ENCODE results near the gene S100A11. TPM values are rescaled to one million over a fixed set of nuclear protein-coding genes. Genes with fewer than 3 reads are reported as not detected.

The S100A11 gene
- total RNA-seq, 4 donors from 2014 or later = 41.9 to 183 (median 125) TPM

GRCh38 chr1:152072311-152072710 is 35.5 kb upstream of the S100A11 start:
- H3K27ac ChIP-seq = no peak overlapping the region
- no peaks in the 10 kb centered on the region for H3K36me3 ChIP-seq
- no peaks in the 10 kb centered on the region for H3K4me1 ChIP-seq
- ATAC-seq = no peak
- no peak overlapping the region for H3K4me3 ChIP-seq
- no peaks in the 10 kb centered on the region for H3K9me3 ChIP-seq
- WGBS, 2 donors (ENCODE audit: low coverage in 1 of 2) = 40 to 67% methylated on average over 1 to 3 of the region's 3 CpGs
- TF ChIP-seq POLR2A (IDR thresholded peaks at IDR 0.05) (no peak), EP300 (IDR thresholded peaks at IDR 0.05) (no peak), CTCF (IDR thresholded peaks at IDR 0.05) (no peak), POLR2AphosphoS5 (IDR thresholded peaks at IDR 0.05) (no peak)
- H3K27me3 ChIP-seq = peaks cover 32% of the 10 kb centered on the region

DNA sequence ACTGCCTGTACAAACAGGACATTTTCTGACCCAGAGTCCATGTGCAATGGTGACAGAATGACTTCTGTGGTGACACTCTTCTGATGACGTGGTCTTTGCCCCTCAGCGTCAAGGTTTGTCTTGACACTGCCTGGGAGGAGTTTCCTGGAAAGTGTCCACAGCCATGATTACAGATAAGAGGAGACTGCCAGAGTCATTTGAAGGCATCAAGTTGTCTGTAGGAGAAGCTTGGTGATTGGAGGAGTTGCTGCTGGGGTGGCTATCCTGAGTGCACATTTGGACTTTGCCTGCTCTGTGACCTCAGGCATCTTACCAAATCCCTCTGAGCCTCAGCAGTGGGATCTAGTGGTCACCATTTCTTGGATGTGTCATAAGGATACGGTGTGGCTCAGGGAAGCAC is 34.3 kb upstream of the S100A11 start:
- ATAC-seq = no peak
- H3K9me3 ChIP-seq = no peaks in the 10 kb centered on the region
- no peak overlapping the region for H3K4me3 ChIP-seq
- H3K36me3 ChIP-seq = no peaks in the 10 kb centered on the region
- TF ChIP-seq POLR2A (IDR thresholded peaks at IDR 0.05) (no peak), CTCF (IDR thresholded peaks at IDR 0.05) (no peak), POLR2AphosphoS5 (IDR thresholded peaks at IDR 0.05) (no peak), EP300 (IDR thresholded peaks at IDR 0.05) (no peak)
- 80% methylated on average over 2 of the region's 3 CpGs; no CpG with 5 or more reads in 1 of the 2 donors for WGBS, 2 donors (ENCODE audit: low coverage in 1 of 2)
- H3K27ac ChIP-seq = no peak overlapping the region
- peaks cover 33% of the 10 kb centered on the region for H3K27me3 ChIP-seq
- no peaks in the 10 kb centered on the region for H3K4me1 ChIP-seq

DNA sequence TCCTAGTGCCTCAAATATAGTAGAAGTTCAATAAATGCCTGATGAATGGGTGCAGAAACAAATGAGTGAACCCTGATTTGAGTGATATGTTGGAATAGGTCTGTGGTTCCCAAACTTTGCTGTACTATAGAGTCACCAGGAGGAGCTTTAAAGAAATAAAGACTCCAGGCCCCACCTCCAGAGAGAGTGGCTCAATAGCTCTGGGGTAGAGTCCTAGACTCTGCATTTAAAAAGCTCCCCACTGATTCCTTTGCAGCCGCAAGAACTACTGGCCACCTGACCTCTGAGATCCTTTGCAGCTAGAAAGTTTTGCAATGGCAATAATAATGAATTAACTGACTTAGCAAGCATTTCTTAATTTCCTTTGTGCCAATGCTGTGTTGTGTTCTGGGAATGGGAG is 31.1 kb upstream of the S100A11 start:
- Histone ChIP-seq H3K9me3 (no peaks in the 10 kb centered on the region), H3K4me3 (no peak overlapping the region), H3K27me3 (peaks cover 32% of the 10 kb centered on the region), H3K27ac (no peak overlapping the region), H3K4me1 (no peaks in the 10 kb centered on the region), H3K36me3 (no peaks in the 10 kb centered on the region)
- TF ChIP-seq CTCF (IDR thresholded peaks at IDR 0.05) = no peak
- TF ChIP-seq POLR2AphosphoS5 (IDR thresholded peaks at IDR 0.05) = no peak
- TF ChIP-seq POLR2A (IDR thresholded peaks at IDR 0.05) = no peak
- TF ChIP-seq EP300 (IDR thresholded peaks at IDR 0.05) = no peak
- 0 to 33% methylated on average over 1 of the region's 1 CpG for WGBS, 2 donors (ENCODE audit: low coverage in 1 of 2)
- ATAC-seq = no peak

GRCh38 chr1:152067150-152067549 is 30.3 kb upstream of the S100A11 start:
- Histone ChIP-seq H3K4me1 (no peaks in the 10 kb centered on the region), H3K36me3 (no peaks in the 10 kb centered on the region), H3K27ac (no peak overlapping the region), H3K27me3 (peaks cover 31% of the 10 kb centered on the region), H3K4me3 (no peak overlapping the region), H3K9me3 (no peaks in the 10 kb centered on the region)
- ATAC-seq = no peak
- TF ChIP-seq EP300 (IDR thresholded peaks at IDR 0.05) (no peak), POLR2A (IDR thresholded peaks at IDR 0.05) (no peak), CTCF (IDR thresholded peaks at IDR 0.05) (no peak), POLR2AphosphoS5 (IDR thresholded peaks at IDR 0.05) (no peak)

- no peaks in the 10 kb centered on the region for H3K36me3 ChIP-seq
Measured at GRCh38 chr1:152061952-152062351, 25.1 kb upstream of the S100A11 start.

More at GRCh38 chr1:152061952-152062351, 25.1 kb upstream of the S100A11 start:
- H3K27me3 ChIP-seq = peaks cover 54% of the 10 kb centered on the region
- H3K4me1 ChIP-seq = no peaks in the 10 kb centered on the region
- H3K27ac ChIP-seq = no peak overlapping the region
- H3K4me3 ChIP-seq = no peak overlapping the region
- TF ChIP-seq POLR2AphosphoS5 (IDR thresholded peaks at IDR 0.05) = no peak
- TF ChIP-seq CTCF (IDR thresholded peaks at IDR 0.05) = no peak
- no peak for TF ChIP-seq EP300 (IDR thresholded peaks at IDR 0.05)
- no peak for TF ChIP-seq POLR2A (IDR thresholded peaks at IDR 0.05)
- no peaks in the 10 kb centered on the region for H3K9me3 ChIP-seq
- no peak for ATAC-seq

Measured in gastroesophageal sphincter (tissue), 4 donors.